Esophagus muscularis mucosa (tissue), 3 donors: ENCODE data around the gene TPD52L2.

ENCODE experiments used
- POLR2A ChIP-seq: fragments of 450-650 bp; IDR thresholded peaks from one replicate; pipeline ENCODE4 v1.6.1; 2017; ENCODE audit warnings: antibody characterized with exemption, moderate library complexity, mild to moderate bottlenecking, low read depth
- TF ChIP-seq, protein P1 (sequence below), 3 experiments: fragments of 200-600 bp in 2 of 3; fragments of 450-650 bp in 1 of 3; sonication (generic) in 2 of 3; IDR thresholded peaks; one replicate each; pipeline ENCODE4 v1.5.1; 2017 to 2019; ENCODE audit warnings: antibody characterized with exemption in 3 of 3, mild to moderate bottlenecking in 2 of 3, moderate library complexity in 1 of 3

DNA sequence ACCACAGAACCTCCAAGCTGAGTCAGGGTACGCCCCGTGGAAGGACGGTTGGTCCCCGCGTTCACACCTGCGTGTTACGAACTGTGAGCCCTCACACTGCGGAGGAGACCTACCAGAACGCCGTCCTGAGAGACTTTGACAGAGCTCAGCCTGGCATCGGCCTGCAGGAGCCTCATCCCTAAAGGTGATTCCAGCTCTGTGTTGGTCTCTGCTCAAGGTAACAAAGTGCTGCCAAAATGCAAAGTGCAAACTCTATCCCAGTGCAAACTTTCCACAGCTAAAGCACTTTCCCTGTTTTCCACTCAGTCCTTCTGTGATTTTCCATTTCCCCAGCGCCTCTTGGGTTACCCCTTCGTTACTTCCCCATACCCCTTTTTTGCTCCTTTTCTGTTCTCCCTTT is 25.4 kb upstream of the TPD52L2 start:
- TF ChIP-seq, protein P1, sequence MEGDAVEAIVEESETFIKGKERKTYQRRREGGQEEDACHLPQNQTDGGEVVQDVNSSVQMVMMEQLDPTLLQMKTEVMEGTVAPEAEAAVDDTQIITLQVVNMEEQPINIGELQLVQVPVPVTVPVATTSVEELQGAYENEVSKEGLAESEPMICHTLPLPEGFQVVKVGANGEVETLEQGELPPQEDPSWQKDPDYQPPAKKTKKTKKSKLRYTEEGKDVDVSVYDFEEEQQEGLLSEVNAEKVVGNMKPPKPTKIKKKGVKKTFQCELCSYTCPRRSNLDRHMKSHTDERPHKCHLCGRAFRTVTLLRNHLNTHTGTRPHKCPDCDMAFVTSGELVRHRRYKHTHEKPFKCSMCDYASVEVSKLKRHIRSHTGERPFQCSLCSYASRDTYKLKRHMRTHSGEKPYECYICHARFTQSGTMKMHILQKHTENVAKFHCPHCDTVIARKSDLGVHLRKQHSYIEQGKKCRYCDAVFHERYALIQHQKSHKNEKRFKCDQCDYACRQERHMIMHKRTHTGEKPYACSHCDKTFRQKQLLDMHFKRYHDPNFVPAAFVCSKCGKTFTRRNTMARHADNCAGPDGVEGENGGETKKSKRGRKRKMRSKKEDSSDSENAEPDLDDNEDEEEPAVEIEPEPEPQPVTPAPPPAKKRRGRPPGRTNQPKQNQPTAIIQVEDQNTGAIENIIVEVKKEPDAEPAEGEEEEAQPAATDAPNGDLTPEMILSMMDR (IDR thresholded peaks at IDR 0.05) = no peak
- TF ChIP-seq POLR2A = no peak
